Endothelial cell of umbilical vein (primary cell): ENCODE data around the gene SYTL1. TPM values are rescaled to one million over a fixed set of nuclear protein-coding genes. Genes with fewer than 3 reads are reported as not detected.

ENCODE experiments used
- BruUV-seq: library from RNA; stranded (reverse); fragments of 400-500 nt; replicated peaks from 2 replicates; lab custom pipeline; 2021; lab: Mats Ljungman, UMichigan
- CTCF ChIA-PET: fragments of 300-600, 350-600 bp; sonication (Branson Sonifier 250); formaldehyde crosslinking; loops from one replicate; lab custom pipeline; 2021; ENCODE audit warnings: antibody characterized with exemption, inconsistent platforms; lab: Charles Lee
- POLR2A ChIA-PET: fragments of 300-600, 350-600 bp; sonication (Branson Sonifier 250); formaldehyde crosslinking; loops from one replicate; lab custom pipeline; 2021; ENCODE audit warnings: antibody characterized with exemption, inconsistent platforms; lab: Charles Lee
- DNase-seq: peaks from one replicate; pipeline ENCODE4 v3.0.0-alpha.2; 2011; ENCODE audit warnings: low read depth, low spot score
- FAIRE-seq: peaks from 2 replicates; lab custom pipeline; 2011; peaks lifted over from hg19 to GRCh38; lab: Jason Lieb, UNC
- H2AFZ ChIP-seq: 2 replicates; pipeline ENCODE4 v1.6.0; 2012; ENCODE audit warnings: low read depth, low read length, control low read depth, inconsistent platforms
- H3K27ac ChIP-seq: 2 replicates; pipeline ENCODE4 v1.5.1; 2011; ENCODE audit warnings: low read depth, mild to moderate bottlenecking, control low read depth, low read length, moderate library complexity; ENCODE audit not compliant: insufficient read depth
- H3K27me3 ChIP-seq, 2 experiments: 2 replicates each; pipeline versions ENCODE4 v1.6.0 to v1.6.1; 2011; ENCODE audit warnings: low read length in 2 of 2, mixed read lengths in 1 of 2; ENCODE audit not compliant: control insufficient read depth in 2 of 2, insufficient read depth in 2 of 2
- H3K36me3 ChIP-seq, 2 experiments: 2 replicates in 1 of 2; 3 replicates in 1 of 2; pipeline ENCODE4 v1.5.1; 2011; ENCODE audit warnings: low read length in 2 of 2, mild to moderate bottlenecking in 1 of 2, moderate library complexity in 1 of 2; ENCODE audit not compliant: control insufficient read depth in 2 of 2, insufficient read depth in 2 of 2; ENCODE audit errors: extremely low read depth in 1 of 2
- H3K4me1 ChIP-seq: 3 replicates; pipeline ENCODE4 v1.5.1; 2011; ENCODE audit warnings: mild to moderate bottlenecking, low read length; ENCODE audit not compliant: control insufficient read depth, insufficient read depth; ENCODE audit errors: extremely low read depth
- H3K4me2 ChIP-seq: 2 replicates; pipeline ENCODE4 v1.6.1; 2011; ENCODE audit warnings: low read length, control low read depth, mixed read lengths; ENCODE audit not compliant: insufficient read depth
- H3K4me3 ChIP-seq, 3 experiments: fragments of 200-600 bp in 1 of 3; sonication (generic), shearing (Covaris generic) in 1 of 3; replicated peaks in 1 of 3; 2 replicates each; pipeline ENCODE4 v1.5.1; 2011 to 2016; ENCODE audit warnings: control low read depth in 3 of 3, low read length in 3 of 3, mild to moderate bottlenecking in 2 of 3, inconsistent platforms in 1 of 3, low read depth in 1 of 3, moderate library complexity in 1 of 3; ENCODE audit not compliant: insufficient read depth in 1 of 3
- H3K79me2 ChIP-seq: 2 replicates; pipeline ENCODE4 v1.6.0; 2012; ENCODE audit warnings: low read length, inconsistent platforms; ENCODE audit not compliant: control insufficient read depth, insufficient read depth
- H3K9ac ChIP-seq: replicated peaks from 2 replicates; pipeline ENCODE3; 2011; ENCODE audit warnings: low read length, control low read depth; ENCODE audit not compliant: insufficient read depth; ENCODE audit errors: extremely low read depth
- H3K9me1 ChIP-seq: replicated peaks from 3 replicates; pipeline ENCODE4 v1.6.0; 2011; ENCODE audit warnings: mild to moderate bottlenecking, low read length; ENCODE audit not compliant: control insufficient read depth, insufficient read depth; ENCODE audit errors: extremely low read depth
- H3K9me3 ChIP-seq: replicated peaks from 2 replicates; pipeline ENCODE4 v1.5.1; 2012; ENCODE audit warnings: low read length, inconsistent platforms; ENCODE audit not compliant: control insufficient read depth, insufficient read depth
- H4K20me1 ChIP-seq: replicated peaks from 2 replicates; pipeline ENCODE3; 2011; ENCODE audit warnings: mild to moderate bottlenecking, low read length; ENCODE audit not compliant: control insufficient read depth, insufficient read depth; ENCODE audit errors: extremely low read depth
- EZH2 ChIP-seq: IDR thresholded peaks from 2 replicates; pipeline ENCODE4 v1.6.1; 2012; ENCODE audit warnings: borderline replicate concordance, low read depth, mild to moderate bottlenecking, moderate library complexity, low read length, inconsistent platforms; ENCODE audit not compliant: severe bottlenecking
- FOS ChIP-seq: IDR thresholded peaks from 2 replicates; pipeline ENCODE4 v1.6.1; 2011; ENCODE audit warnings: mild to moderate bottlenecking, low read length, moderate library complexity, borderline replicate concordance; ENCODE audit not compliant: insufficient read depth
- GATA2 ChIP-seq: IDR thresholded peaks from 2 replicates; pipeline ENCODE4 v1.7.0; 2011; ENCODE audit warnings: low read depth, mild to moderate bottlenecking, moderate library complexity, mixed read lengths, low read length; ENCODE audit not compliant: insufficient read length, insufficient read depth
- JUN ChIP-seq: IDR thresholded peaks from 2 replicates; pipeline ENCODE4 v1.6.1; 2011; ENCODE audit warnings: borderline replicate concordance, low read depth; ENCODE audit not compliant: insufficient read length, insufficient read depth
- MYC ChIP-seq: IDR thresholded peaks from one replicate; pipeline ENCODE4 v1.6.1; 2011; ENCODE audit warnings: mild to moderate bottlenecking, low read depth, low read length
- POLR2A ChIP-seq: IDR thresholded peaks from 2 replicates; pipeline ENCODE4 v1.6.1; 2012; ENCODE audit warnings: low read depth, mild to moderate bottlenecking, control low read depth, low read length
- POLR2AphosphoS5 ChIP-seq: IDR thresholded peaks from 2 replicates; pipeline ENCODE4 v1.6.1; 2012; ENCODE audit warnings: low read depth, mild to moderate bottlenecking, control low read depth, low read length, moderate library complexity; ENCODE audit not compliant: insufficient read depth
- dilution Hi-C: fragments of 300-500 bp; cut with MboI; formaldehyde crosslinking; loops from one replicate; pipeline ENCODE4 v1.15.0; 2019; ENCODE audit warnings: low sequenced_read_pairs; ENCODE audit not compliant: extremely low pct_ligation_motif_present
- intact Hi-C: fragments of 100-400 bp; cut with micrococcal nuclease; formaldehyde crosslinking; loops from one replicate; pipeline ENCODE4 v1.10.0; 2022
- polyA plus RNA-seq, 4 experiments: library from polyadenylated mRNA; depleted of rRNA in 3 of 4; stranded (reverse) in 3 of 4; unstranded in 1 of 4; fragments of >200 nt; gene quantifications; 2 replicates each; pipeline versions ENCODE4 v1.2.1 to v1.2.3, GENCODE V29; 2011 to 2012; ENCODE audit warnings: missing spikeins in 1 of 4
- total RNA-seq: library from RNA; stranded (reverse); gene quantifications from 2 replicates; pipeline ENCODE4 v1.2.3, GENCODE V29; 2021
- TF ChIP-seq, protein P1 (sequence below): IDR thresholded peaks from 2 replicates; pipeline ENCODE4 v1.6.1; 2011; ENCODE audit not compliant: insufficient read depth, insufficient read length
- TF ChIP-seq, protein P2 (sequence below), 2 donors: IDR thresholded peaks; 1 replicate in 1 of 2; 2 replicates in 1 of 2; pipeline ENCODE4 v1.5.1; 2011; ENCODE audit warnings: low read length in 2 of 2, mild to moderate bottlenecking in 2 of 2, moderate library complexity in 2 of 2, control low read depth in 1 of 2, inconsistent platforms in 1 of 2, low read depth in 1 of 2; ENCODE audit not compliant: insufficient read depth in 1 of 2; ENCODE audit errors: extremely low read depth in 1 of 2

Gene SYTL1
- total and polyA plus RNA-seq, 2 donors (not counting 3 experiments of a cell fraction or from before 2014, with no cell fraction given), result 0.04 TPM; not detected in 1

DNA sequence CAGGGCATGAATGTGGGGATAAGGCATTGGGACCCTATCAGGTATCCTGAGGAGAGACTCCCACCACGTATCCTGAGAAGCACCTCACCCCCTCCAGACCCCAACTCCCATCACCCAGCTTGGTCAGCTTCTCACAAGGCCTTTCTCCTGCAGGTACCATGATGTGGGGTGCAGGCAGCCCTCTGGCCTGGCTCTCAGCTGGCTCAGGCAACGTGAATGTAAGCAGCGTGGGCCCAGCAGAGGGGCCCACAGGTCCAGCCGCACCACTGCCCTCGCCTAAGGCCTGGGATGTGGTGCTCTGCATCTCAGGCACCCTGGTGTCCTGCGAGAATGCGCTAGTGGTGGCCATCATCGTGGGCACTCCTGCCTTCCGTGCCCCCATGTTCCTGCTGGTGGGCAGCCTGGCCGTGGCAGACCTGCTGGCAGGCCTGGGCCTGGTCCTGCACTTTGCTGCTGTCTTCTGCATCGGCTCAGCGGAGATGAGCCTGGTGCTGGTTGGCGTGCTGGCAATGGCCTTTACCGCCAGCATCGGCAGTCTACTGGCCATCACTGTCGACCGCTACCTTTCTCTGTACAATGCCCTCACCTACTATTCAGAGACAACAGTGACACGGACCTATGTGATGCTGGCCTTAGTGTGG lies 51.9 kb downstream of the SYTL1 start:
- dilution Hi-C loops, result no loop called here

DNA sequence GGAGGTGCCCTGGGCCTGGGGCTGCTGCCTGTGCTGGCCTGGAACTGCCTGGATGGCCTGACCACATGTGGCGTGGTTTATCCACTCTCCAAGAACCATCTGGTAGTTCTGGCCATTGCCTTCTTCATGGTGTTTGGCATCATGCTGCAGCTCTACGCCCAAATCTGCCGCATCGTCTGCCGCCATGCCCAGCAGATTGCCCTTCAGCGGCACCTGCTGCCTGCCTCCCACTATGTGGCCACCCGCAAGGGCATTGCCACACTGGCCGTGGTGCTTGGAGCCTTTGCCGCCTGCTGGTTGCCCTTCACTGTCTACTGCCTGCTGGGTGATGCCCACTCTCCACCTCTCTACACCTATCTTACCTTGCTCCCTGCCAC lies 52.4 kb downstream of the SYTL1 start:
- ChIA-PET CTCF (interaction anchor here (0.9 to 6.6 kb wide), 18 partner anchors 11 to 350 kb away, joined by 3 to 275 read pairs (median 11); partner anchors contain the start of genes AHDC1, CD164L2 and MAP3K6), POLR2A (interaction anchor here (1.1 kb wide), 1 partner anchor 28 kb away, joined by 3 read pairs; no protein-coding TSS in a partner anchor)
- no peak overlapping the region for H3K9ac ChIP-seq
- DNase-seq (no peak), FAIRE-seq (no peak)
- no TSS peak for BruUV-seq
- intact Hi-C loops, result loop anchor here (5.0 to 10.0 kb wide), 3 partner anchors 72 to 352 kb away; partner anchors contain the start of gene TMEM222
- no peaks in the 10 kb centered on the region for H3K9me1 ChIP-seq
- H3K27me3 ChIP-seq, result no peaks in the 10 kb centered on the region
- no peak overlapping the region for H3K4me2 ChIP-seq
- no peaks in the 10 kb centered on the region for H4K20me1 ChIP-seq
- H3K27ac ChIP-seq, result no peak overlapping the region
- dilution Hi-C loops, result no loop called here
- no peak overlapping the region for H3K4me3 ChIP-seq
- H2AFZ ChIP-seq, result no peak overlapping the region
- no peaks in the 10 kb centered on the region for H3K36me3 ChIP-seq
- peaks cover 5% of the 10 kb centered on the region for H3K79me2 ChIP-seq
- peaks cover 16% of the 10 kb centered on the region for H3K4me1 ChIP-seq
- no peak for TF ChIP-seq MYC
- no peak for TF ChIP-seq POLR2AphosphoS5
- TF ChIP-seq JUN, result no peak
- TF ChIP-seq, protein P1, sequence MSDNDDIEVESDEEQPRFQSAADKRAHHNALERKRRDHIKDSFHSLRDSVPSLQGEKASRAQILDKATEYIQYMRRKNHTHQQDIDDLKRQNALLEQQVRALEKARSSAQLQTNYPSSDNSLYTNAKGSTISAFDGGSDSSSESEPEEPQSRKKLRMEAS, result no peak
- TF ChIP-seq GATA2, result no peak
- no peak for TF ChIP-seq POLR2A
- TF ChIP-seq, protein P2, sequence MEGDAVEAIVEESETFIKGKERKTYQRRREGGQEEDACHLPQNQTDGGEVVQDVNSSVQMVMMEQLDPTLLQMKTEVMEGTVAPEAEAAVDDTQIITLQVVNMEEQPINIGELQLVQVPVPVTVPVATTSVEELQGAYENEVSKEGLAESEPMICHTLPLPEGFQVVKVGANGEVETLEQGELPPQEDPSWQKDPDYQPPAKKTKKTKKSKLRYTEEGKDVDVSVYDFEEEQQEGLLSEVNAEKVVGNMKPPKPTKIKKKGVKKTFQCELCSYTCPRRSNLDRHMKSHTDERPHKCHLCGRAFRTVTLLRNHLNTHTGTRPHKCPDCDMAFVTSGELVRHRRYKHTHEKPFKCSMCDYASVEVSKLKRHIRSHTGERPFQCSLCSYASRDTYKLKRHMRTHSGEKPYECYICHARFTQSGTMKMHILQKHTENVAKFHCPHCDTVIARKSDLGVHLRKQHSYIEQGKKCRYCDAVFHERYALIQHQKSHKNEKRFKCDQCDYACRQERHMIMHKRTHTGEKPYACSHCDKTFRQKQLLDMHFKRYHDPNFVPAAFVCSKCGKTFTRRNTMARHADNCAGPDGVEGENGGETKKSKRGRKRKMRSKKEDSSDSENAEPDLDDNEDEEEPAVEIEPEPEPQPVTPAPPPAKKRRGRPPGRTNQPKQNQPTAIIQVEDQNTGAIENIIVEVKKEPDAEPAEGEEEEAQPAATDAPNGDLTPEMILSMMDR (IDR thresholded peaks at IDR 0.05; ENCODE audit: extremely low read depth in 1 of 2, insufficient read depth in 1 of 2, low read depth in 1 of 2, low read length in 2 of 2), result no peak
- H3K9me3 ChIP-seq, result no peaks in the 10 kb centered on the region

More for the DNA sequence above, 51.9 kb downstream of the SYTL1 start:
- FAIRE-seq (no peak), DNase-seq (no peak)
- Histone ChIP-seq H3K9me1 (no peaks in the 10 kb centered on the region), H4K20me1 (no peaks in the 10 kb centered on the region), H3K9me3 (no peaks in the 10 kb centered on the region), H3K36me3 (no peaks in the 10 kb centered on the region), H3K9ac (no peak overlapping the region), H3K79me2 (peaks cover 5% of the 10 kb centered on the region), H3K4me2 (no peak overlapping the region), H3K27me3 (no peaks in the 10 kb centered on the region), H3K4me3 (no peak overlapping the region), H3K4me1 (peaks cover 18% of the 10 kb centered on the region), H2AFZ (no peak overlapping the region), H3K27ac (no peak overlapping the region)
- ChIA-PET POLR2A (no interaction called here), CTCF (interaction anchor here (1.0 to 6.6 kb wide), 7 partner anchors 27 to 349 kb away, joined by 3 to 275 read pairs (median 5); partner anchors contain the start of gene MAP3K6)
- no peak for TF ChIP-seq POLR2A
- TF ChIP-seq, protein P1, result no peak
- TF ChIP-seq EZH2, result no peak
- TF ChIP-seq JUN, result no peak
- no peak for TF ChIP-seq FOS
- no peak for TF ChIP-seq MYC
- no peak for TF ChIP-seq POLR2AphosphoS5
- intact Hi-C loops, result loop anchor here (5.0 to 10.0 kb wide), 3 partner anchors 71 to 351 kb away; partner anchors contain the start of gene TMEM222
- BruUV-seq, result no TSS peak
